VCaP (cell line): ENCODE data around the gene CCDC154.
"Not testable (repeated sequence)": the region's sequence is repeated elsewhere in the genome, so short reads cannot be mapped to it uniquely, and the experiment has no call there.

Experiments
- H3K27ac ChIP-seq: fragments of 450-650 bp; 2 replicates; pipeline ENCODE4 v1.5.1; 2017
- CTCF ChIP-seq: fragments of 450-650 bp; conservative IDR thresholded peaks from 2 replicates; pipeline ENCODE4 v1.5.1; 2017; ENCODE audit warnings: mild to moderate bottlenecking, moderate library complexity

CCDC154 gene

GRCh38 chr16:1470481-1471251 lies 26.3 kb upstream of the CCDC154 start:
- TF ChIP-seq CTCF, result no peak
- H3K27ac ChIP-seq, result no peak overlapping the region

- H3K27ac ChIP-seq, result no peak overlapping the region
- no peak for TF ChIP-seq CTCF
Observed at GRCh38 chr16:1469693-1470201, 25.4 kb upstream of the CCDC154 start.

- not testable (repeated sequence) for H3K27ac ChIP-seq
Observed at GRCh38 chr16:1469141-1469540, 24.8 kb upstream of the CCDC154 start.

- no peak overlapping the region for H3K27ac ChIP-seq
- TF ChIP-seq CTCF, result no peak
Observed at GRCh38 chr16:1468426-1468810, 24.1 kb upstream of the CCDC154 start.

GRCh38 chr16:1466968-1467521 lies 22.7 kb upstream of the CCDC154 start:
- H3K27ac ChIP-seq, result no peak overlapping the region
- no peak for TF ChIP-seq CTCF

- H3K27ac ChIP-seq, result no peak overlapping the region
- TF ChIP-seq CTCF, result no peak
Observed at GRCh38 chr16:1466054-1466453, 21.7 kb upstream of the CCDC154 start.

- no peak for TF ChIP-seq CTCF
- no peak overlapping the region for H3K27ac ChIP-seq
Observed at GRCh38 chr16:1465567-1465915, 21.2 kb upstream of the CCDC154 start.

GRCh38 chr16:1464894-1465566 lies 20.7 kb upstream of the CCDC154 start:
- no peak for TF ChIP-seq CTCF
- no peak overlapping the region for H3K27ac ChIP-seq
